DMS 273 (cell line): ENCODE measurements around the gene USP31.
A peak's percentile ranks its signal among the peaks of the same experiment; 100 is the strongest.
"Not testable (repeated sequence)": the region's sequence is repeated elsewhere in the genome, so short reads cannot be mapped to it uniquely, and the experiment has no call there.

Experiments used
- DNase-seq: peaks from one replicate; lab custom pipeline; 2025; ENCODE audit not compliant: unreplicated experiment; lab: John Stamatoyannopoulos, UW

The USP31 gene

DNA sequence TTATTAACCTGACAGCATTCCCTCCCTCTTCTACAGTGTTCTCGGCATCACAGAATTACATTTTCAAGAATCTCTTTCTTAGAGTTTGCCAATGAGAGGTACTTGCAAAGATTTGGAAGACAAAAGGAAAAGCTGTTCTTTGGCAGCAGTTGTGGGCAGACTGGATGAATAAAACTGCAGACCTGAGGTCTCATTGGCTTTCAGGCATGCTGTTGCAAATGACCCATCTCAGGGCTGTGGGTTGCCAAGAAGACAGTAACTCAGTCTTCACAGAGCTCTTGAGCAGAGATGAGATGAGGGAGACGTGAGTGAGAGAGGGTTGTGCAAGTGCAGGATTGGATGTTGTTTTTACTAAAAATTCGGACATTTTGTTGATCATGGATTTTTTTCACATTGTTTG is 11.3 kb upstream of the USP31 start:
- no peak for DNase-seq

DNA sequence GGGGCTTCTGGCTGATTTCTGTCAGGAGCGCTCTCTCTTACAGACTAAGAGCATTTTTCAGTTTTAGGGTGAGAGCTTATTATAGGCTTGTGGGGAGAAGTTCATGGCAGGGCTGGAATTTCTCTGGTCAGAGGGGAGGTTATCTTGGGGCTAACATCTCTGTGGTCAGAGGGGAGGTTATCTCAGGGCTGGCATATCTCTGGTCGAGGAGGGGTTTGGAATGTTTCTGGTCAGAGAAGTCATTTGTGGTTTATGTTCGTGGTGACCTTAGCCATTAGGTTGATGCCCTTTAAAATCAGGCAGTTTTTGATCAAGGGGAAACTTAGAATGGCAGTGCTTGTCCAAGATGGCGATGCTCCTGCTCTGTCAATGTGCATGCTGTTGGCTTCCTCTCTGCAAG is 10.8 kb upstream of the USP31 start:
- DNase-seq = no peak

DNA sequence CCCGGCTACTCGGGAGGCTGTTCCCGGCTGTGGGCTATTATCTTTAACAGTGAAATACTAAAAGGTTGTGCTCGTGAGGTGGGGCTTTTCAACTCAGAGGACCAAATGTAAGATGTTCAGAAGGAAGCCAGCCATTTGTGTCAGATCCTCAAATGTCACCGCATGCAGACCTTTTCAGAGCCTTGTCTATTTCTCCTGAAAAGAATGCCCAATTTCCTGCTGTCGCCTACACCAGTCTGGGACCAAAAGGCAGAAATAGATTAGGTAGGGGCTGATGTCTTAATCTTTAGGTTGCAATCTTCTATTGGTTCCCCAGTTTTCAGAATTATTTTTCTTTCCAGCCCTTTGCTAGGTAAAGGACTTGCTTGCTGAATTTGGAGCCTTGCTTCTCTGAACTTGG is 8.9 kb upstream of the USP31 start:
- no peak for DNase-seq

DNA sequence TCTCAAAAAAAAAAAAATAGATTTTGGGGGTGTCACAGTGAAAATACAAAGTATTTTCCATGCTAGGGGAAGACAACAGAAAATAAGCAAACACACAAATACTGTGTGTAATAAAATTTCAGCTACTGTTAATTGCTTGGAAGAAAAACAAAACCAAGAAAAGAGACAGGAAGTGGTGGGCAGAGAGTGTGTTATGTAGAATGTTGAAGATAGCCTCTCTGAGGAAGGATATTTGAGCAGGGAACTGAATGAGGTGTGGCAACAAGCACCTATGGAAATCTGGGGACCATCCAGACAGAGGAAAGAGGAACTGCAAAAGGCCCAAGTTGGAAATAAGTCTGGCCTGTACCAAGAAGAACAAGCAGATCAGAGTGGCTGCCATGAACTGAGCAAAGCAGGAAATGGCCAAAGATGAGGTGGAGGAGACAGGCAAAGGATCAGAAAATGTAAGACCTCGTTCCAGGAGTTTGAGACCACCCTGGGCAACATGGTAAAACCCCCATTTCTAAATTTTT is 7.8 kb upstream of the USP31 start:
- no peak for DNase-seq

DNA sequence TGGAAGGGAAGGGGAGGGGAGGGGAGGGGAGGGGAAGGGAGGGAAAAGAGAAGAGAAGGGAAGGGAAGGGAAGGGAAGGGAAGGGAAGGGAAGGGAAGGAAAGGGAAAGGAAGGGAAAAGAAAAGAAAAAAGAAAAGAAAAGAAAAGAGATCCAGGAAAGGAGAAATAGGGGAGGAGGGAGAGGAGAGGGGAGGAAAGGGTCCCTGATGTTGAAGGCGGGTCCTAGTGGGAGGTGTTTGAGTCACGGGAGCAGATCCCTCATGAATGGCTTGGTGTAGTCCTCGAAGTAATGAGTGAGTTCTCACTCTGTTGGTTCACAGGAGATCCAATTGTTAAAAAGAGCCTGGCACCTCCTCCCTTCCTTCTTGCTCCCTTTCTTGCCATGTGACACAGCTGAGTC is 6.9 kb upstream of the USP31 start:
- no peak for DNase-seq

DNA sequence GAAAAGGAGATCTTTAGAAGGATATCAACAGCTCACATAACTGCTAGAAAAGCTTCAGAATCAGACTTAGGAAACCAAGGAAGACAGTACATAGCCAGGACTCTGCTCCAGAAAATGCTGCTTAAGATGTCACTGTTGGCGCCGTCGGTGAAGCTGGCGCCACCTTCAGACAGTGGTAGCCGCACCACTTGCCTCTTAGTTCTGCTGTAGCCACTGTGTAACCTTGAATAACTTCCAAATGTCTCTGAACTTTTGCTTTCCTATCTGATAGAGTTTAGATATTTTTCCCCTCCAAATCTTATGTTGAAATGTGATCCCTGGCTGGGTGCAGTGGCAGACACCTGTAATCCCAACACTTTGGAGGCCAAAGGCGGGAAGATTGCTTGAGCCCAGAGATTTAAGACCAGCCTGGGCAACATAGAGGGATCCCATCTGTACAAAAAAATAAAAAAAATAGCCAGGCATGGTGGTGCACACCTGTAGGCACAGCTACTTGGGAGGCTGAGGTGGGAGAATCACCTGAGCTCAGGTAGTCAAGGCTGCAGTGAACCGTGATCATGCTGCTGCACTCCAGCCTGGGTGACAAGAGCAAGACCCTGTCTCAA is 6.3 kb upstream of the USP31 start:
- peak; percentile 30 for DNase-seq

DNA sequence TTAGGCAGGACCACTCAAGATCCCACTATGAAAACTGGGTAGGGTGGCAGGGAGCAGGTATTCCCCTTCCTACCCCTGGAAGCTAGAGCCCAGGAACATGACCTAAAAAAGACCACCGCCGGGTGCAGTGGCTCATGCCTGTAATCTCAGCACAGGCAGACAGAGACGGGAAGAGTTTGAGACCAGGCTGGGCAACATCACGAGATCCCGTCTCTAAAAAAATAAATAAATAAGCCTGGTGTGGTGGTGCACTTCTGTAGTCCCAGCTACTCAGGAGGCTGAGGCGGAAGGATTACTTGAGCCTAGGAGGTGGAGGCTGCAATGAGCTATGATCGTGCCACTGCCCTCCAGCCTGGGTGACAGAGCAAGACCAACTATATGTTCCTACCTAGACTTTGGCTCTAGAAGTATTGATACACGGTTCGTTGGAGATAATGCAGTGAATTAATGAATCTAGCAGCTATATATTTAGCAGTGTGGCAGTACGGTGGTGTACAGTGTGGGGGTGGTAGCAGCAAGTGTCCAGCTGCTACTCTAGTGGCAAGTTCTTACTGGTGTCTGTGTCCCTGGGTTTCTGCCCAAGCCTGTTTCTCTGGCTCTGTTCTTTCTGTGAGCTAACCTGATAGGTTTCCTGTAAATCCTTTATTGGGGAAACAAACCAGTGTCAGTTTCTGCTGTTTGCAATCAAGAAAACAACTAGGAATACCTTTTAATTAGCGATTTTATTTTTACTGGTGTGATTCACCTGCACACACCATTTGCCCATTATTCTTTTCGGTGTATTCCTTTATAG is 3.3 kb upstream of the USP31 start:
- peak; percentile 33 for DNase-seq

DNA sequence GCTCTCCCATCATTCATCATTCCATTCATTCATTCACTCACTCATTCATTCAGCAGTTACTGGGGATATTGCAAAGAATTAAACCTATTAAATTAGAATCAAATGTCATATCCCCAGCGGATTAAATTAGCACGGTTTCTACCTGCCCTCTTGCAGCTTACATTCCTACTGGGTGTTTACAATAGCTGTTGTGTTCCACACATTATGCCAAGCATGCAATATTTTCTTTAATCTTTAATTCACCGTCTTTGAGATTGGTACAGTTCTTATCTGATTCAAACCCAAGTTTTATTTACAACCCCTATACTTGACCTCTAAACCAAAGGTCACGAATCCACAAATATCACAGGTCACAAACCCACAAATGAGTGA is 727 bp upstream of the USP31 start:
- DNase-seq = no peak

DNA sequence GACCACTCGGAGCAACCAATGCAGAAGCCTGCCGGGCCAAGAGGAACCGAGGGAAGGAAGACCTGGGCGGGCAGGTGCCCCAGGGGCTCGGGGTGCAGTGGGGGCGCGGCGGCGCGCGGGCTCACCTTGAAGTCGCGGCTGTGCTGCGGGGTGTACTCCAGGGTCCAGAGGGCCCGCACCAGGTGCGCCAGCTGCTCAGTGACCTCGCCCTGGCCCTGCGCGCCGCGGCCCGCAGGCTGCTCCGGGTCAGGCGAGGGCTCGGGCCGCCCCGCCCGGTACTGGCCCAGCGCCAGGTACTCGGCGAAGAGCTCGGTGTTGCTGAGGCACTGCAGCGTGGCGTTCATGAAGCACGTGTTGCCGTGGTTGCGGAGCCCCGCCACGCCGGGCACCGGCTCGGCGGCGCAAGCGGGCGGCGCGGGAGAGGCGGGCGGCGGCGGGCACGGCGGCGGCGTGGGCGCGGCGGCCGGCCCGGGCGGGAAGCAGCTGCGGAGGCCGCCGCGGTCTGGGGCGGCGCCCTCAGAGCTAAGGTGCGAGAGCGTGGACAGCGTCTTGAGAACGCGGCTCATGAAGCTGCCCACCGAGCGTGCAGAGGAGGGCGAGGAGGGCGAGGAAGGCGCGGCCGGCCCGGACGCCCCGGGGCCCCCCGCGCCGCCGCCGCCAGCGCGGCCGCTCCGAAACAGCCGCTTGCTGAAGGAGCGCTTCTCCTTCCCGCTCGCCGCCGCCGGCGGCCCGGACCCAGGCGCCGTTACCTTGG is 562 bp downstream of the USP31 start:
- DNase-seq = peak; percentile 84

DNA sequence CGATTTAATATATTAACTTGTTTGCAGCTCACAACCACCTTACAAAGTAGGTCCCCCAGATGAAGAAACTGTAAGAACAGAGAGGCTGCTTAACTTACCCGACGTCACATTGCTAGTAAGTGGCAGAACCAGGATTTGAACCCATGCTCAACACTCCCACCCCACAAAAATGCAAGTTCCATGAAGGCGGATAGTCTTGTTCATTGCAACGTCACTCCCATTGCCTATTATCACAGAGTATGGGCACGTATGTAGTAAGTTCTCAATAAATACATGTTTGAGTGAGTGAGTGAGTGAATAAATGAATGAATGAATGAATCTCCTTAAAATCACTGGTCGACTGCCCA is 1.1 kb downstream of the USP31 start:
- no peak for DNase-seq

DNA sequence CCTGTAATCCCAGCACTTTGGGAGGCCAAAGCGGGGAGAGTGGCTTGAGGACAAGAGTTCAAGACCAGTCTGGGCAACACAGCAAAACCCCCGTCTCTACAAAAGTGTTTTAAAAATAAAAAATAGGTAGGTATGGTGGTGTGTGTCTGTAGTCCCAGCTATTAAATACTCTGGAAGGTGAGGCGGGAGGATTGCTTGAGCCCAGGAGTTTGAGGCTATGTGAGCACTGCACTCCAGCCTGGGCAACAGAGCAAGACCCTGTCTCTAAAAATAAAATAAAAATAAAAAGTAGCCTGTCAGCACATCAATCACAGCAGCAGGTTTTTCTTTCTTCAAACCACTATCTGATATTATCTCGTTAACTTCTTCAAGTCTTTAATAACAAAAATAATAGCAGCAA is 1.6 kb downstream of the USP31 start:
- DNase-seq = no peak

DNA sequence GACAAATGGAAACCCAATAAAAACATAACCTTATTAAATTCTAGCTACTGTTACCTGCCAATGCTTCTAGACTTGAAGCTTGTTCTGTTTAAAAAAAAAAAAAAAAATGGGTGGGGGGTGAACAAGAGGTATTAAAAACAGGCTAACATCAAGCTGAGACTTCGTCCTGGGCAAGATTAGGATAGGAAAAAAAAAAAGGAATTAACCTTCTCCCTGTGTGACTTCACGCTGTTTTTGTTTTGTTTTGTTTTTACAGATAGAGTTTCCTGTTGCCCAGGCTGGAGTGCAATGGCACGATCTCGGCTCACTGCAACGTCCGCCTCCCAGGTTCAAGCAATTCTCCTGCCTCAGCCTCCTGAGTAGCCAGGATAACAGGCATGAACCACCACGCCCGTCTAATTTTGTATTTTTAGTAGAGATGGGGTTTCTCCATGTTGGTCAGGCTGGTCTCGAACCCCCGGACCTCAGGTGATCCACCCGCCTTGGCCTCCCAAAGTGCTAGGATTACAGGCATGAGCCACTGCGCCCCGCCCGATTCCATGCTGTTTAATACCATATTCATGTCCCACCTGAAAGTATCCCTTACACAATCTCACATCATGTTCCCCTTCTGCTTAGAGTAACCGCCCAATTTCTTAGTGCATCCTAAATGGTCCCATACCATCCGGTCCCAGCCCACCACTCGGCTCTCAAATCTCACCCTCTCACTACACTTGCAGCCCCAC is 2.2 kb downstream of the USP31 start:
- no peak for DNase-seq

DNA sequence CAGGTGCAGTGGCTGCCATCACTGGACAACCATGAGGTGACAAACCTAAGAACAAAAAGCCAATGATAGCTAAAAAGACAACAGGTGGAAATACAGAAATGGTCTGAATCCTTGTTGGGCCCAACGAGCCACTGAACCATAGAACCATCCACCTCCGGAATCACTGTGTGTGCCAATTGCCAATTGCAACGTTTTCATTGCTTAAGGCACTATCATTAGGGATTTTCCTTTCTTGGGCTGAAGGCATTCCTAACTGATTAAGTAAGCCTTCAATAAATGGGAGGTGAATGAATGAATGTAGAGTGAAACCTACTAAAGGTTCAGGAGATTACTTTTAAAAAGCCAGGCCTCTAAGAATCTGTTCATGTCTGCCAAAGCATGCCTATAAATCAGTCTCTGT is 3.6 kb downstream of the USP31 start:
- DNase-seq = no peak

DNA sequence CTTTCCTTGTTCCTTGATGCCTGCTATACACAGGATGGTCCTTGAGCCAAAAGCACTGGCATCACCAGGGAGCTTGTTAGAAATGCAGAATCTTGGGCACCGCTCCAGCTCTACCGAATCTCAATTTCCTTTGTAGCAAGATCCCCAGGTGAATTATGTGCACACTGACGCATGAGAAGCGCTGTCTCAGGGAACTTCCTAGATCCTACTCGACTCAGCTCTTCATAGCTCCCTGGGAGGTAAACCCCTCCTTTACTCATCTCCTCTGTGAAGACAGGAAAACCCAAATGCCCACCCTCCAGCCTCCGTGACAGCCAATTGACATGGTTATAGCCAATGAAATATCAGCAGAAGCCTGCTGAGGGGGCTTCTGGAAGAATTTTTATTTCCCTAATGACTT is 4.1 kb downstream of the USP31 start:
- DNase-seq = no peak

DNA sequence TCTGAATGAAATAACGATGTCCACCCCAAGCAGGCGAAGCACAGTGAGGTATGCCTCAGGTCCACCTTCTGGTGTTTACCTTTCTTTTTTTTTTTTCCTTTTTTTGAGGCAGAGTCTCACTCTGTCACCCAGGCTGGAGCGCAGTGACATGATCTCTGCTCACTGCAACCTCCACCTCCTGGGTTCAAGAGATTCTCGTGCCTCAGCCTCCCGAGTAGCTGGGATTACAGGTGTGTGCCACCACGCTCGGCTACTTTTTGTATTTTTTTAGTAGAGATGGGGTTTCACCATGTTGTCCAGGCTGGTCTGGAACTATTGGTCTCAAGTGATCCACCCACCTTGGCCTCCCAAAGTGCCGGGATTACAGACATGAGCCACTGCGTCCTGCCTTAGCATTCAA is 4.9 kb downstream of the USP31 start:
- not testable (repeated sequence) for DNase-seq

DNA sequence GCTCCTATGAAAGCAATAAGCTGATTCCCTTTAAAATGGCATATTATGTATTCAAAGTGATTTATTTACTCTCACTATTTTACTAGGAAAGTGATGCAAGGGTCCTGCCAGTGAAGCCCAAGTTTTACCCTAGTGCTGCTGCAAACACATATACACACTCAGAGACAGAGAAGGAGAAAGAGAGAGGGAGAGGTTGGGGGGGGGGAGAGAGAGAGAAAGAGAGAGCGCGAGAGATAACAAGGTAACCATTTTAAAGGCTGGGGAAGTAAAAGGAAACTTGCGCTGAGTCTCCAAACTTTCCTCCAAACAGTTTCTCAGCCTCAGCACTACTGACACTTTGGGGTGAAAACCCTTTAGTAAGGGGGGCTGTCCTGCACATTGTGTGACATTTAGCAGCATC is 5.9 kb downstream of the USP31 start:
- no peak for DNase-seq

DNA sequence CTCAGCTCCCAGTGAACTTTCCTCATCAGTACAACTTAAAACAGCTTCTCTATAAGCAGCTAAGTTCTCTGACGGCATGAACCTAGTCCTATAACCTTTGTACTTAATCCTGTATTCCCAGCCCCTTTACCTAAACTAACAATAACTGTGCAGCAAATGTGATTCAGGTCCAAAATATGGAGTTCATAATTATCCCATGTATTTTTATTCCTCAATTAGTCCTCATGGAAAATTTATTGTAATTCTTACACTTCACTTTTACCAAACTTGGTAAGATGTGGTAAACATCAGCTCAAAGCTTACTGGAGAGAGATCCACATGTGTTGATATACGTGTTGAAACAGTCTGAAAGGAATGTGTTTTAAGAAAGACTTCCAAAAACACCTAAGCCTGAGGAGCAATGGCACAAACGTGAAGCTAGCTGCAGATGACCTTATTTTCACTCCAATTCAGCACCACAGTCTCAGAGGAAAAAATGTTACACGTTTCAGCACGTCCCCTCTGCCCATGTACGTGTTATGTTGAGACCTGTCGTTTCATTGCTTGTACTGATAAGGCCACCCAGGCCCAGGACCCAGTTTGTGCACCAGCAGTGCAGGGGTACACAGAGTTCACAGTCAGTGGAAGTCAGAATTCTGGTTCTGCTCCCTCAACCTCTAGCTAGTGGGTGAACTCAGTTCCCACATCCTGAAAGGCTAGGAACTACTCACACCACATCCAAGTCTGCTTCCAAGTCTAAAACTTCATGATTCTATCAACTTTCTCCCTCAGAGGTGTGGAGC is 7.1 kb downstream of the USP31 start:
- DNase-seq = no peak

DNA sequence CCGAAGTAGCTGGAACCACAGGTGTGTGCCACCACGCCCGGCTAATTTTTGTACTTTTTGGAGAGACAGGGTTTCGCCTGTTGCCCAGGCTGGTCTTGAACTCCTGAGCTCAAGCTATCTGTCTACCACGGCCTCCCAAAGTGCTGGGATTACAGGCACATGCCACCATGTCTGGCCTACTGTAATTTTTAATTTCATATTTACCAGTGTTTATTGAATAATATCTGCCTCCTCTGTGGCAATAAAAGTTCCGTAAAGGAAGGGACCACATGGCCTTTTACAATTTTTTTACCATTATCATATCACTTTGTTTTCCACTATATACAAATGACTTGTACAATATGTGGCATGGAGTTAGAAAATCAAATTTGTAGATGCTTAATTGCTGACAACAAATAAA is 7.8 kb downstream of the USP31 start:
- DNase-seq = no peak

DNA sequence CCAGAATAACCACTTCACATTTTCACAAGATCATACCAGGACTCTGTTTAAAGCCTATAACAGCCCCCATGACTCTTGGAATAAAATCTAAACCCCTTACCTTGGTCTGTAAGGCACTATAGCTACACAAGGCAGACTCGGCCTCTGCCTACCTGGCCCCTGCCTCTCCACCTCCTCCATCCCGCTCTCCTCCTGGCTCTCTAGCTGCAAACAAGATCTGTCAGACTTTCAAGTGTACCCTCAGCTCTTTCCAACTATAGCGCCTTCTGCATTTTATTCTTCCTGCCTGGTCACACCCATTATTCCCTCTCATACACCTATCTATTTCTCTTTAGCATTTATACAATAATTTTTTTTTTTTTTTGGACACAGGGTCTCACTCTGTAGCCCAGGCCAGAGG is 8.2 kb downstream of the USP31 start:
- DNase-seq = no peak

DNA sequence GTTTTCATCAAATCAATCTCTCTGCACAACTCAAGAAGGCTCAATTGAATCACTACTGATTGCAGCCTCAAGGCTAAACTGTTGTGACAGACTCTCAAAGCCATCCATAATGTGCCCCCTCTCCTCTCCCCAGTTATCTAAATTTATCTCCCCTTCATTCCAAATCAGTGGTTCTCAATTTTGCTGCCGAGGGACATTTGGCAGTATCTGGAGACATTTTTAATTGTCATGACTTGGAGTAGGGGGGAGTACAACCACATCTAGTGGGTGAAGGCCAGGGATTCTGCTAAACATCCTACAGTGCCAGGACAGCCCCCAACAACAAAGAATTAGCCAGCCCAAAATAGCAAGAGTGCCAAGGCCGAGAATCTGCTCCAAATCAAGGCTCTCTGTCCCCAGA is 9.1 kb downstream of the USP31 start:
- DNase-seq = no peak

DNA sequence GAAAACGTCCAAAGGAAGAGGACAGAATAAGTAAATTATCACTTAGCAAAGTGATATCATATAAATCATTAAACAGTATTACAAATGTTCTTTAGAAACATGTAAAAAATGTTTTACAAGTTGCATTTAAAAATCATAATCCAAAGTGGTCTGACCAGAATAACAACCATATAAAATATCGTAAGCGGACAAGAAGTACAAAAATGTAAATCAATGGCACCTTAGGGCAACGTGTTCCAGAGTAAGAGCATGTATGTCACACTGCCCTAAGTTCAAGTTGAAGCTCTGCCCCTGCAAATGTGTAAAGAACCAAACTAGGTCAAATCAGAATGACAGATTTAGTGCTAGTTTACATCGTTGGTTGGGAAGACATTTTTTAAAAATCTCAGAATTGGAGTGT is 11.4 kb downstream of the USP31 start:
- no peak for DNase-seq
